Measurements from ENCODE around the gene SPEM2.

Gene SPEM2

GRCh38 chr17:7425316-7425715, at the start of gene SPEM2:
Gene SPEM2 (plus strand): TSS chr17:7425616. CDS start chr17:7425689, 73 bp downstream.
- no peak for DNase-seq

DNA sequence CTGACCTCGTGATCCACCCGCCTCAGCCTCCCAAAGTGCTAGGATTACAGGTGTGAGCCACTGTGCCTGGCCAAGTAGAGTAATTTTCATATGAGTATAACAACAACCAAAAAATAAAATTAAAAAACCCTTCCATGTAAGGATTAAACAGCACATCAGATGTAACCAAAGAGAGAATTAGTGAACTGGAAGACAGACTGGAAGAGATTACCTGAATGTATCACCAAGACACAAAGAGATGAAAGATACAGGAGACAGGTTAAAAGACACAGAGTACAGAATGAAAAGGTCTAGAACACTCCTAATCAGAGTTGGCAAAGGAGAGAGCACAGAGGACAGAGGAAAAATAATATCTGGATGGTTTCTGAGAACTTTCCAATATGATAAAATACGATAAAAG, 46.3 kb upstream of the SPEM2 start:
- no peak for DNase-seq

GRCh38 chr17:7380321-7380720, 45.1 kb upstream of the SPEM2 start:
- peak; percentile 55 for DNase-seq

GRCh38 chr17:7380855-7381683, 44.3 kb upstream of the SPEM2 start, which contains the start of gene TNK1:
Gene TNK1 (plus strand): TSS chr17:7381089. CDS start chr17:7382927, 1,838 bp downstream.
- DNase-seq: no peak

GRCh38 chr17:7382901-7383300, 42.5 kb upstream of the SPEM2 start:
- DNase-seq: no peak

DNA sequence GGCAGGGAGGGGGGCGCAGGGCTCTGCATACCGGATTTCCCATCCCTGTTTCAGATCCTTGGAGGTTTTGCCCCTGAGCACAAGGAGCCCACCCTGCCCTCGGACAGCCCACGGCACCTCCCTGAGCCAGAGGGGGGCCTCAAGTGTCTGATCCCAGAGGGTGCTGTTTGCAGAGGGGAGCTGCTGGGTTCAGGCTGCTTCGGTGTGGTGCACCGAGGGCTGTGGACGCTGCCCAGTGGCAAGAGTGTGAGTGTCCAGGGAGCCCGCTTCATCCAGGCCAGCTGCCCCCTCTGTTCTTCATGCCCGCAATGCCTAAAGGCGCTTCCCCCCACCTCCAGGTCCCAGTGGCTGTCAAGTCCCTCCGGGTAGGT, 42.1 kb upstream of the SPEM2 start:
- no peak for DNase-seq

GRCh38 chr17:7383742-7384488, 41.5 kb upstream of the SPEM2 start:
- DNase-seq: peak; percentile 61

- DNase-seq: no peak
Measured at GRCh38 chr17:7384489-7385081, 40.8 kb upstream of the SPEM2 start.

DNA sequence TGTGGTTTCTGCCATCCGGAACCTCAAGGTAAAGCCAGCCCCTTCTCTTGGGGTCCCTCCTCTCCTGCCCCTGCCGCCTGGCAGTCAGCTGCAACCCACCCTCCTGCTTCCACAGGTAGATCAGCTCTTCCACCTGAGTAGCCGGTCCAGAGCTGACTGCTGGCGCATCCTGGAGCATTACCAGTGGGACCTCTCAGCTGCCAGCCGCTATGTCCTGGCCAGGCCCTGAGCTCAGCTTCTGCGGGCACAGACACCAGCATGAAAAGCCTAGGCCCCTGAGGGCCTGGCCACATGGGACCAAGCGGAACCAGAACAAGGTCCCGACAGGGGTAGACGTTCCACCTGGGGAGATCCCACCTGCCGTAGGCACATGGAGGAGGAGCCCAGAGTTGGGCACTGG, 36.6 kb upstream of the SPEM2 start:
- DNase-seq: no peak

DNA sequence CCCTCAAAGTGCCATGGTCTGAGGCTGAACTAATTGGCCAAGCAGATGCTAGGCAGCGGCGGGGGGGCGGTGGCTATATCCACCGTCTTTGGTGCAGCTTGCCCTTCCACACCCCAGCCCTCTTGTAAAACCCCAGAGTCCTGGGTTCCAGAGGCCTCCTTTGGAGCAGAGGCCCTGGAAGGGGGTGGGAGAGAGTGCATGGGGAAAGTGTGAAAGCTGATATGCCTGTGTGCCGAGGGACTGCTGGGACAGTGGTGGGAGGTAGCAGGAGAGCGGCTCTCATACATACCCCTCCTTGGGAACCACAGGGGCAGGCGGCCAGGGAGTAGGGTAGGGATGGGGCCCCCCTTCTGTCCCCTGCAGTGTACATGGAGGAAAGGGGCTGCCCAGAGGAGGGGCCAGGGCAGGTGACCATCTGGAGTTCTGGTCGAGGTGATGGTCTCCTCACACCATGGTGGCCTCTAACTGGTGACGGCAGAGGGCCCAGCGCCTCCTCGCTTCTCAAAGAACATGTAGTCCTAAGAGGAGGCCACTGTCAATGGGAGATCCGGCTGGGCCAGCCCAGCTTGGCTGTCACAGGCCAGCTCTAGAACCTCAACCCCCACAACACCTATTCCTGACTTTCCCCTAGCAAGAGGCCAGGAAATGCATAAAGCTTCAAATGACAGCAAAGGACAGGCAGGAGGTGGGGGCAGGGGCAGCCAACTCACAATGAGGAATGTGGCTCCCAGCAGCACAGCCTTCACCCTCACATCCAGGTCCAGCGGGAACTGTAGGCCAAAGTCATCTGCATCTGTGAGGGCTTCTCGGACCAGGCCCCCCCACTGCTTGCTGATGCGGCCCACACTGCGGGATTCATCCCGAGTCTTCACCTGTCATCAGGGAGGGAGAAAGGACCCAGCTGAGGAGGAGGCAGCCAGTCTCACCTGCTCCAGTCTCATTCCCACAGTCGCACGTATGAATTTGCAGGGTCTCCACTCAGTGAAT, 35.2 kb upstream of the SPEM2 start:
- DNase-seq: no peak

GRCh38 chr17:7391307-7391706, 34.1 kb upstream of the SPEM2 start:
- DNase-seq: no peak

GRCh38 chr17:7392696-7393612, 32.5 kb upstream of the SPEM2 start:
- DNase-seq: no peak

DNA sequence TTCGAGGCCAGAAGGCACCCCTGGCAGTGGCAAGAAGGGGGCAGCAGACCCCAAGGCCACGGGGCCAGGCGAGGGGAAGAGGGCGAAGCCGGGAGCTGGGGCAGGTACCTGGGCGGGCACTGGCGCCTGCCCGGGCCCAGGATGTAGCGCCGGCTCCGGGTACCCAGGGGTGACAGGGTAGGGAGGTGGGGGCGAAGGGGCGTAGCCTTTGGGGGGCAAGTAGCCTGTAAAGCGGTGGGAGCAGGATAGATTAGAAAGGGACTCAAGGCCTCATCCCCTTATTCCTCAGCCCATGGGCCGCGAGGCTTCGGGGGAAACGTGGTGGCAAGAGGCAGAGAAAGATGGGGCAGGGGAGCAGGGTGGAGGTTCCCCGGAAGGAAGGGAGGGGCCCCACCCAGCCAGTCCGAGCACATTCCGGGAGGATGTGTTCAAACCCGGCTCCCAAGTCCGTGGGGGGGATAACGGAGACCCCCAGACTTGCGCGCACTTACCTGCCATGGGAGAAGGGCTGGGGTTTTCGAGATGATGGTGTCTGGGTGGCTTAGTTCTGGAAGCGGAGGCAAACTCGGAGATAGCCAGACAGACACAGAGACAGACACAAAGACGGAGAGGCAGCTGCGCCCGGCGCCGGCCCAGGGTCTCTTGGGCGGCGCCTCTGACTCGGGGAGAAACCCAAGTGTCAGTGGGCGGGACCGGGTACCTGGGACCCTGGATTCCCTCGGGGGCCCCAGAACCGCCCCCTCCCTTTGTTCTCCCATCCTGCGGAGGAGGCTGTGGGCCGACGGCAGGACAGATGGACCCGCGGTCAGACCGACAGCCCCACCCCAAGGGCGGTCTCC, 31.6 kb upstream of the SPEM2 start:
- DNase-seq: no peak

- peak; percentile 93 for DNase-seq
Measured at GRCh38 chr17:7394452-7395191, 30.8 kb upstream of the SPEM2 start, which contains the start of gene PLSCR3. Gene PLSCR3 (minus strand): TSS chr17:7394525. CDS start chr17:7394110, 415 bp downstream.

DNA sequence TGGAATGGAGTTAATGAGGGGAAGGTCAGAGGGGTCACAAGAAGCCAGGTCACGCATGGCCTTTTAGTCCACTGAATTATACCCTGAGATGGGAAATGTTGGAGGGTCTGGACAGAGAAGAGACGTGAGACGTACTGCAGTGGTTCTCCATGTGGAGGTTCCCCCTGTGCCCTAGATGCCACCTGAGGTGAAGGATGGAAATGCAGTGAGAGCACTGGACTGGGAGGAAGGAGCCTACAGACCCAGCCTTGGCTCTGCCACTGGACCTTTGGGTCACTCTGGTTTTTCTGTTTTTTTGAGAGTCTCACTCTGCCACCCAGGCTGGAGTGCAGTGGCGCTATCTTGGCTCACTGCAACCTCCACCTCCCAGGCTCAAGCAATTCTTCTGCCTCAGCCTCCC, 29.3 kb upstream of the SPEM2 start:
- no peak for DNase-seq

- no peak for DNase-seq
Measured at GRCh38 chr17:7398612-7399011, 26.8 kb upstream of the SPEM2 start.

GRCh38 chr17:7403043-7403726, 22.2 kb upstream of the SPEM2 start:
- DNase-seq: no peak

DNA sequence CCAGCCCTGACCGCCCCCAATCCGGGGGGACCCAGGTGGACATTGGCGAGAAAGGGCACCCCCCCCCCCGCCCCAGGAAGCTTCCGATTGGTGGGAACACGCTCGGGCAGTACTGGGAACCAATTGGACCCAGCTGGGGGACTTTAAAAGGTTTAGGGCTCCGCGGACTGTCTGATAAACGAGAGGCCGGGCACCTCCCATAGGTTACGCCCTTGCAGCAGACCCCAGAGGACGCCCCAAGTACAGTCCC, 21.8 kb upstream of the SPEM2 start:
- DNase-seq: no peak
